ENCODE data around the gene YTHDC2. TPM values are rescaled to one million over a fixed set of nuclear protein-coding genes. Genes with fewer than 3 reads are reported as not detected.

The YTHDC2 gene
- total RNA-seq, 1 donor: 28.1 TPM

- no peak for TF ChIP-seq CTCF (IDR thresholded peaks at IDR 0.05; ENCODE audit: insufficient read depth, low read length)
- H3K4me3 ChIP-seq (ENCODE audit: low read depth, low read length): peak overlapping the region; percentile 85
- DNase-seq (ENCODE audit: low read depth): peak; percentile 25
Observed at GRCh38 chr5:113488645-113489184, 24.8 kb upstream of the YTHDC2 start.

GRCh38 chr5:113489299-113489698, 24.2 kb upstream of the YTHDC2 start:
- no peak overlapping the region for H3K4me3 ChIP-seq (ENCODE audit: low read depth, low read length)
- DNase-seq (ENCODE audit: low read depth): peak; percentile 98
- no peak for TF ChIP-seq CTCF (IDR thresholded peaks at IDR 0.05; ENCODE audit: insufficient read depth, low read length)

GRCh38 chr5:113490317-113490716, 23.2 kb upstream of the YTHDC2 start:
- no peak overlapping the region for H3K4me3 ChIP-seq (ENCODE audit: low read depth, low read length)
- TF ChIP-seq CTCF (IDR thresholded peaks at IDR 0.05; ENCODE audit: insufficient read depth, low read length): no peak
- no peak for DNase-seq (ENCODE audit: low read depth)

- H3K4me3 ChIP-seq (ENCODE audit: low read depth, low read length): no peak overlapping the region
- DNase-seq (ENCODE audit: low read depth): no peak
- TF ChIP-seq CTCF (IDR thresholded peaks at IDR 0.05; ENCODE audit: insufficient read depth, low read length): no peak
Observed at GRCh38 chr5:113491022-113491421, 22.5 kb upstream of the YTHDC2 start.

- no peak overlapping the region for H3K4me3 ChIP-seq (ENCODE audit: low read depth, low read length)
- no peak for TF ChIP-seq CTCF (IDR thresholded peaks at IDR 0.05; ENCODE audit: insufficient read depth, low read length)
- no peak for DNase-seq (ENCODE audit: low read depth)
Observed at GRCh38 chr5:113493446-113493845, 20.0 kb upstream of the YTHDC2 start.

GRCh38 chr5:113495422-113495841, 18.1 kb upstream of the YTHDC2 start:
- TF ChIP-seq CTCF (IDR thresholded peaks at IDR 0.05; ENCODE audit: insufficient read depth, low read length): no peak

GRCh38 chr5:113502073-113502472, 11.4 kb upstream of the YTHDC2 start:
- H3K4me3 ChIP-seq (ENCODE audit: low read depth, low read length): no peak overlapping the region
- no peak for TF ChIP-seq CTCF (IDR thresholded peaks at IDR 0.05; ENCODE audit: insufficient read depth, low read length)
- DNase-seq (ENCODE audit: low read depth): no peak

More at GRCh38 chr5:113495422-113495841, 18.1 kb upstream of the YTHDC2 start:
- peak; percentile 60 for DNase-seq (ENCODE audit: low read depth)
- H3K4me3 ChIP-seq (ENCODE audit: low read depth, low read length): no peak overlapping the region

Data from fibroblast of the aortic adventitia (primary cell).